Measurements from ENCODE around the gene MAPK8IP2. TPM values are rescaled to one million over a fixed set of nuclear protein-coding genes. Genes with fewer than 3 reads are reported as not detected.

Gene MAPK8IP2
- total RNA-seq, 1 donor from 2014 or later, result not detected

- H3K4me3 ChIP-seq, result peak overlapping the region in 1 of 2 donors; percentile 82
- H3K9me3 ChIP-seq, result no peaks in the 10 kb centered on the region
- no peaks in the 10 kb centered on the region for H3K27me3 ChIP-seq
- intact Hi-C loops (cut with DNase I), result no loop called here
- no peak overlapping the region for H3K27ac ChIP-seq
- peaks cover 0 to 5% of the 10 kb centered on the region in 2 donors for H3K36me3 ChIP-seq
- H3K4me1 ChIP-seq, result peaks cover 4 to 14% of the 10 kb centered on the region in 2 donors
- DNase-seq (ENCODE audit: low spot score in 2 of 2), result no peak
- TF ChIP-seq, protein P1, sequence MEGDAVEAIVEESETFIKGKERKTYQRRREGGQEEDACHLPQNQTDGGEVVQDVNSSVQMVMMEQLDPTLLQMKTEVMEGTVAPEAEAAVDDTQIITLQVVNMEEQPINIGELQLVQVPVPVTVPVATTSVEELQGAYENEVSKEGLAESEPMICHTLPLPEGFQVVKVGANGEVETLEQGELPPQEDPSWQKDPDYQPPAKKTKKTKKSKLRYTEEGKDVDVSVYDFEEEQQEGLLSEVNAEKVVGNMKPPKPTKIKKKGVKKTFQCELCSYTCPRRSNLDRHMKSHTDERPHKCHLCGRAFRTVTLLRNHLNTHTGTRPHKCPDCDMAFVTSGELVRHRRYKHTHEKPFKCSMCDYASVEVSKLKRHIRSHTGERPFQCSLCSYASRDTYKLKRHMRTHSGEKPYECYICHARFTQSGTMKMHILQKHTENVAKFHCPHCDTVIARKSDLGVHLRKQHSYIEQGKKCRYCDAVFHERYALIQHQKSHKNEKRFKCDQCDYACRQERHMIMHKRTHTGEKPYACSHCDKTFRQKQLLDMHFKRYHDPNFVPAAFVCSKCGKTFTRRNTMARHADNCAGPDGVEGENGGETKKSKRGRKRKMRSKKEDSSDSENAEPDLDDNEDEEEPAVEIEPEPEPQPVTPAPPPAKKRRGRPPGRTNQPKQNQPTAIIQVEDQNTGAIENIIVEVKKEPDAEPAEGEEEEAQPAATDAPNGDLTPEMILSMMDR (IDR thresholded peaks at IDR 0.05), result no peak
These were observed 16.2 kb upstream of the MAPK8IP2 start for GRCh38 chr22:50584106-50585096.

DNA sequence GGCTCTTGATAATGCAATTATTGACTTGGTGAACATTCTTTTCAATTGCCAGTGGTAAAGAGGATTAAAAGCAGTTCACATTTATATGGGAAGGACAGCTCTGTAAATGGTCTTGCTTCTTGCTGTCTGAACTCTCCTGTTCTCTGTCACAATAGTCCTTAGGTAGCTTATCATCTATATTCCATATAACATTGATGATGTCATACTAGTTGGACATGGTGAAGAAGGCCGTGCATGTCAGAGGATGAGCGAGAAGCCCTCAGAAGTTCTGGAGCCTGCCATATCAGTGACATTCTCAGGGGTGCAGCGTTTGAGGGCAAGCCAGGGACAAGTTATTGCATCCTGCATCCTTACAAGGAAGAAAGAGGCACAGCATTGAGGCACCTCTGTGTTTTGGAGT, 15.4 kb upstream of the MAPK8IP2 start:
- peaks cover 4 to 14% of the 10 kb centered on the region in 2 donors for H3K4me1 ChIP-seq
- H3K36me3 ChIP-seq, result peaks cover 0 to 5% of the 10 kb centered on the region in 2 donors
- no peaks in the 10 kb centered on the region for H3K9me3 ChIP-seq
- no peak overlapping the region for H3K4me3 ChIP-seq
- intact Hi-C loops (cut with DNase I), result no loop called here
- no peak for DNase-seq (ENCODE audit: low spot score in 2 of 2)
- H3K27ac ChIP-seq, result no peak overlapping the region
- H3K27me3 ChIP-seq, result no peaks in the 10 kb centered on the region
- TF ChIP-seq, protein P1 (IDR thresholded peaks at IDR 0.05), result no peak

GRCh38 chr22:50585781-50586180, 14.8 kb upstream of the MAPK8IP2 start:
- no peak overlapping the region for H3K27ac ChIP-seq
- no peaks in the 10 kb centered on the region for H3K27me3 ChIP-seq
- no peaks in the 10 kb centered on the region for H3K9me3 ChIP-seq
- peaks cover 4 to 14% of the 10 kb centered on the region in 2 donors for H3K4me1 ChIP-seq
- TF ChIP-seq, protein P1 (IDR thresholded peaks at IDR 0.05), result no peak
- peaks cover 0 to 5% of the 10 kb centered on the region in 2 donors for H3K36me3 ChIP-seq
- intact Hi-C loops (cut with DNase I), result no loop called here
- DNase-seq (ENCODE audit: low spot score in 2 of 2), result no peak
- H3K4me3 ChIP-seq, result no peak overlapping the region

- H3K4me3 ChIP-seq, result no peak overlapping the region
- TF ChIP-seq, protein P1 (IDR thresholded peaks at IDR 0.05), result no peak
- intact Hi-C loops (cut with DNase I), result no loop called here
- H3K27ac ChIP-seq, result no peak overlapping the region
- H3K27me3 ChIP-seq, result no peaks in the 10 kb centered on the region
- no peaks in the 10 kb centered on the region for H3K36me3 ChIP-seq
- peaks cover 4 to 11% of the 10 kb centered on the region in 2 donors for H3K4me1 ChIP-seq
- no peak for DNase-seq (ENCODE audit: low spot score in 2 of 2)
- H3K9me3 ChIP-seq, result no peaks in the 10 kb centered on the region
These were observed 14.2 kb upstream of the MAPK8IP2 start for GRCh38 chr22:50586416-50586815.

DNA sequence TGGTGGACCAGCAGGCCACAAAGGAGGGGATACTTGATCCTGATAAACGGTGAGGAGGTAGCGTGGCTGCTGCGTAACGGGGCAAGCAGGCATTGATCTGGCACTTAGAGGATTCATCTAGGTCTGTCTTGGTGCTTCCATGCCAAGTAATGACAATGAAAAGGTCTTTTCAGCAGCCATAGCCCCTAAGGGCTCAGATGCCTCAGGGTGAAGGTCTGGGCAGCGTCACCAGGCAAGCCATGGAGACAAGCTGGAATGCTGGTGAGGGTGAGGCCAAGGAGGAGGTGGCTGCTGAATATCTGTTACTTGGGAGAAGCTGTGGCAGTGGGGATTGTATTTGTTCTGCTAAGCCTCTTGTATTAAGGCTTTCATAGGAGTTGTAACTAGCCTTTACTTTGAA, 13.2 kb upstream of the MAPK8IP2 start:
- Histone ChIP-seq H3K27me3 (no peaks in the 10 kb centered on the region), H3K4me1 (peaks cover 0 to 8% of the 10 kb centered on the region in 2 donors), H3K9me3 (no peaks in the 10 kb centered on the region), H3K4me3 (no peak overlapping the region), H3K27ac (no peak overlapping the region), H3K36me3 (no peaks in the 10 kb centered on the region)
- no peak for DNase-seq (ENCODE audit: low spot score in 2 of 2)
- TF ChIP-seq, protein P1 (IDR thresholded peaks at IDR 0.05), result no peak
- intact Hi-C loops (cut with DNase I), result no loop called here

Data from ascending aorta (tissue), 2 donors.